ENCODE measurements around the gene IPO7. TPM values are rescaled to one million over a fixed set of nuclear protein-coding genes. Genes with fewer than 3 reads are reported as not detected.

IPO7 gene
- polyA plus RNA-seq, 1 of the 3 experiments (the other 2 are of a cell fraction) = 25.4 TPM

DNA sequence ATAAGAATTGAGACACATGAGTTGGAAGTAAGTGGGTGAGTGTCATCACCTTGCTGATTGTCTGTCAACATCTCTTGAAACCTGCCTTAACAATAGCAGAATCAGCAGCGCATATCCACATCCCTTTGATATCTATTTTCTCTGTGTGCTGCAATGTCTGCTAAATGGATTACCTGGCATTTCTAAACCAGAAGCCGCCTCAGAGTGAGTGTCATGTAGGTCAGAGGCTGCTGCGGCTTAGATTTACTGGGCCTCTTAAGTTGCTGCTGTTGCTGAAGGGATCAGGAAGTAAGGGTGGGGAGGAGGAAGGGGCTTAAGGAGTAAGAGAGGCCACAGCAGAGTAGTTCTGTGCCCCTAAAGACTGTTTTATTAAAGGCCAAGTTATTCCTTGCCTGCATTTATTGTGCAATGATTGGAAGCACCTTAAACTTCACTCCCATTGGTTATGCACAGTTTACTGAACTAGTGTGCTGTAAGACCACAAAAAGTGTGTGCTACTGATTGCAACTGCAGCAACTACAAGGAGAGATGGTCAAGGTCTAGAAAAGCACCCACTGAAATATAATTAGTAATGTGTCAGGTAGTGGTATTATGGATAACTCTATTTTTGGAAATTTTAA, 40.3 kb upstream of the IPO7 start:
- Histone ChIP-seq H4K20me1 (ENCODE audit: insufficient read depth) (no peaks in the 10 kb centered on the region), H3K27me3 (ENCODE audit: insufficient read depth) (no peaks in the 10 kb centered on the region), H3K4me1 (ENCODE audit: control insufficient read depth in 1 of 2, insufficient read depth in 2 of 2, low read depth in 1 of 2, low read length in 1 of 2) (no peaks in the 10 kb centered on the region), H3K36me3 (replicated peaks in 1 of 2; ENCODE audit: control insufficient read depth in 1 of 2, insufficient read depth in 2 of 2, low read length in 1 of 2) (no peaks in the 10 kb centered on the region), H3K27ac (ENCODE audit: low read depth in 2 of 2, low read length in 1 of 2) (no peak overlapping the region), H3K79me2 (ENCODE audit: insufficient read depth) (no peaks in the 10 kb centered on the region), H3K9me2 (no peaks in the 10 kb centered on the region), H2AFZ (ENCODE audit: low read depth) (no peak overlapping the region), H3K9ac (no peak overlapping the region), H3K9me3 (no peaks in the 10 kb centered on the region), H3F3A (replicated peaks; ENCODE audit: insufficient read depth) (no peaks in the 10 kb centered on the region), H3K4me3 (ENCODE audit: low read depth in 2 of 2, low read length in 1 of 2) (no peak overlapping the region), H3K4me2 (no peak overlapping the region)
- POLR2A ChIA-PET = no interaction called here
- WGBS (ENCODE audit: low lambda C conversion rate) = 94% methylated on average over 3 of the region's 3 CpGs
- no peak for DNase-seq
- TF ChIP-seq FOXJ3 (CRISPR knock-in tag; IDR thresholded peaks at IDR 0.05) = no peak
- TF ChIP-seq, protein P1, sequence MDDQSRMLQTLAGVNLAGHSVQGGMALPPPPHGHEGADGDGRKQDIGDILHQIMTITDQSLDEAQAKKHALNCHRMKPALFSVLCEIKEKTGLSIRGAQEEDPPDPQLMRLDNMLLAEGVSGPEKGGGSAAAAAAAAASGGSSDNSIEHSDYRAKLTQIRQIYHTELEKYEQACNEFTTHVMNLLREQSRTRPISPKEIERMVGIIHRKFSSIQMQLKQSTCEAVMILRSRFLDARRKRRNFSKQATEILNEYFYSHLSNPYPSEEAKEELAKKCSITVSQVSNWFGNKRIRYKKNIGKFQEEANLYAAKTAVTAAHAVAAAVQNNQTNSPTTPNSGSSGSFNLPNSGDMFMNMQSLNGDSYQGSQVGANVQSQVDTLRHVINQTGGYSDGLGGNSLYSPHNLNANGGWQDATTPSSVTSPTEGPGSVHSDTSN (IDR thresholded peaks at IDR 0.05) = no peak
- no peak for TF ChIP-seq SMC3 (IDR thresholded peaks at IDR 0.05; ENCODE audit: low read depth, low read length)
- TF ChIP-seq, protein P2, sequence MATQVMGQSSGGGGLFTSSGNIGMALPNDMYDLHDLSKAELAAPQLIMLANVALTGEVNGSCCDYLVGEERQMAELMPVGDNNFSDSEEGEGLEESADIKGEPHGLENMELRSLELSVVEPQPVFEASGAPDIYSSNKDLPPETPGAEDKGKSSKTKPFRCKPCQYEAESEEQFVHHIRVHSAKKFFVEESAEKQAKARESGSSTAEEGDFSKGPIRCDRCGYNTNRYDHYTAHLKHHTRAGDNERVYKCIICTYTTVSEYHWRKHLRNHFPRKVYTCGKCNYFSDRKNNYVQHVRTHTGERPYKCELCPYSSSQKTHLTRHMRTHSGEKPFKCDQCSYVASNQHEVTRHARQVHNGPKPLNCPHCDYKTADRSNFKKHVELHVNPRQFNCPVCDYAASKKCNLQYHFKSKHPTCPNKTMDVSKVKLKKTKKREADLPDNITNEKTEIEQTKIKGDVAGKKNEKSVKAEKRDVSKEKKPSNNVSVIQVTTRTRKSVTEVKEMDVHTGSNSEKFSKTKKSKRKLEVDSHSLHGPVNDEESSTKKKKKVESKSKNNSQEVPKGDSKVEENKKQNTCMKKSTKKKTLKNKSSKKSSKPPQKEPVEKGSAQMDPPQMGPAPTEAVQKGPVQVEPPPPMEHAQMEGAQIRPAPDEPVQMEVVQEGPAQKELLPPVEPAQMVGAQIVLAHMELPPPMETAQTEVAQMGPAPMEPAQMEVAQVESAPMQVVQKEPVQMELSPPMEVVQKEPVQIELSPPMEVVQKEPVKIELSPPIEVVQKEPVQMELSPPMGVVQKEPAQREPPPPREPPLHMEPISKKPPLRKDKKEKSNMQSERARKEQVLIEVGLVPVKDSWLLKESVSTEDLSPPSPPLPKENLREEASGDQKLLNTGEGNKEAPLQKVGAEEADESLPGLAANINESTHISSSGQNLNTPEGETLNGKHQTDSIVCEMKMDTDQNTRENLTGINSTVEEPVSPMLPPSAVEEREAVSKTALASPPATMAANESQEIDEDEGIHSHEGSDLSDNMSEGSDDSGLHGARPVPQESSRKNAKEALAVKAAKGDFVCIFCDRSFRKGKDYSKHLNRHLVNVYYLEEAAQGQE (IDR thresholded peaks at IDR 0.05; ENCODE audit: low read depth, low read length) = no peak
- TF ChIP-seq NFIC (IDR thresholded peaks at IDR 0.05; ENCODE audit: borderline replicate concordance) = no peak
- no peak for TF ChIP-seq RFX5 (IDR thresholded peaks at IDR 0.05; ENCODE audit: low read length)
- TF ChIP-seq, protein P3, sequence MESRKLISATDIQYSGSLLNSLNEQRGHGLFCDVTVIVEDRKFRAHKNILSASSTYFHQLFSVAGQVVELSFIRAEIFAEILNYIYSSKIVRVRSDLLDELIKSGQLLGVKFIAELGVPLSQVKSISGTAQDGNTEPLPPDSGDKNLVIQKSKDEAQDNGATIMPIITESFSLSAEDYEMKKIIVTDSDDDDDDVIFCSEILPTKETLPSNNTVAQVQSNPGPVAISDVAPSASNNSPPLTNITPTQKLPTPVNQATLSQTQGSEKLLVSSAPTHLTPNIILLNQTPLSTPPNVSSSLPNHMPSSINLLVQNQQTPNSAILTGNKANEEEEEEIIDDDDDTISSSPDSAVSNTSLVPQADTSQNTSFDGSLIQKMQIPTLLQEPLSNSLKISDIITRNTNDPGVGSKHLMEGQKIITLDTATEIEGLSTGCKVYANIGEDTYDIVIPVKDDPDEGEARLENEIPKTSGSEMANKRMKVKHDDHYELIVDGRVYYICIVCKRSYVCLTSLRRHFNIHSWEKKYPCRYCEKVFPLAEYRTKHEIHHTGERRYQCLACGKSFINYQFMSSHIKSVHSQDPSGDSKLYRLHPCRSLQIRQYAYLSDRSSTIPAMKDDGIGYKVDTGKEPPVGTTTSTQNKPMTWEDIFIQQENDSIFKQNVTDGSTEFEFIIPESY (IDR thresholded peaks at IDR 0.05; ENCODE audit: borderline replicate concordance, low read depth) = no peak
- TF ChIP-seq GABPA (IDR thresholded peaks at IDR 0.05; ENCODE audit: low read depth) = no peak
- TF ChIP-seq RXRA (IDR thresholded peaks at IDR 0.05; ENCODE audit: borderline replicate concordance, low read depth) = no peak
- TF ChIP-seq POLR2AphosphoS5 (IDR thresholded peaks at IDR 0.05; ENCODE audit: low read depth, low read length) = no peak
- no peak for TF ChIP-seq RCOR1 (IDR thresholded peaks at IDR 0.05; ENCODE audit: low read length)
- CTCF ChIA-PET = no interaction called here

Data from SK-N-SH (cell line).